ENCODE results near the gene GSDMA. TPM values are rescaled to one million over a fixed set of nuclear protein-coding genes. Genes with fewer than 3 reads are reported as not detected.
"Not testable (repeated sequence)": the region's sequence is repeated elsewhere in the genome, so short reads cannot be mapped to it uniquely, and the experiment has no call there.

Gene GSDMA
- total RNA-seq, 1 experiment from 2014 or later = not detected

GRCh38 chr17:39996800-39997199 lies 34.0 kb downstream of the GSDMA start:
- DNase-seq (ENCODE audit: low read depth) = no peak

GRCh38 chr17:39997543-39997942 lies 34.7 kb downstream of the GSDMA start:
- DNase-seq (ENCODE audit: low read depth) = no peak

GRCh38 chr17:39999067-39999466 lies 36.3 kb downstream of the GSDMA start:
- DNase-seq (ENCODE audit: low read depth) = peak; percentile 16

- DNase-seq (ENCODE audit: low read depth) = no peak
Observed at GRCh38 chr17:40000161-40000560, 37.4 kb downstream of the GSDMA start.

GRCh38 chr17:40001335-40001734 lies 38.5 kb downstream of the GSDMA start:
- DNase-seq (ENCODE audit: low read depth) = not testable (repeated sequence)

GRCh38 chr17:40004072-40004471 lies 41.3 kb downstream of the GSDMA start:
- DNase-seq (ENCODE audit: low read depth) = no peak

GRCh38 chr17:40004712-40005111 lies 41.9 kb downstream of the GSDMA start:
- no peak for DNase-seq (ENCODE audit: low read depth)

GRCh38 chr17:40005520-40005919 lies 42.7 kb downstream of the GSDMA start:
- DNase-seq (ENCODE audit: low read depth) = no peak

- not testable (repeated sequence) for DNase-seq (ENCODE audit: low read depth)
Observed at GRCh38 chr17:40010946-40011500, 48.2 kb downstream of the GSDMA start.

- not testable (repeated sequence) for DNase-seq (ENCODE audit: low read depth)
Observed at GRCh38 chr17:40012017-40012647, 49.3 kb downstream of the GSDMA start.

- no peak for DNase-seq (ENCODE audit: low read depth)
Observed at GRCh38 chr17:40014375-40014980, 51.7 kb downstream of the GSDMA start.

- DNase-seq (ENCODE audit: low read depth) = no peak
Observed at GRCh38 chr17:40015005-40015997, 52.5 kb downstream of the GSDMA start, which contains the start of gene CSF3. Gene CSF3, plus strand, starts transcription at chr17:40015440. Its CDS starts 35 bp downstream, at chr17:40015475.

- no peak for DNase-seq (ENCODE audit: low read depth)
Observed at GRCh38 chr17:40015998-40016985, 53.5 kb downstream of the GSDMA start.

GRCh38 chr17:40017422-40018080 lies 54.7 kb downstream of the GSDMA start:
- no peak for DNase-seq (ENCODE audit: low read depth)

GRCh38 chr17:40018211-40019121 lies 55.7 kb downstream of the GSDMA start:
- peak; percentile 80 for DNase-seq (ENCODE audit: low read depth)

- no peak for DNase-seq (ENCODE audit: low read depth)
Observed at GRCh38 chr17:40019140-40019991, 56.6 kb downstream of the GSDMA start.

GRCh38 chr17:40020146-40020545 lies 57.3 kb downstream of the GSDMA start:
- no peak for DNase-seq (ENCODE audit: low read depth)

GRCh38 chr17:40021451-40021971 lies 58.7 kb downstream of the GSDMA start:
- DNase-seq (ENCODE audit: low read depth) = peak; percentile 99
